CD4-positive, alpha-beta T cell treated with Interleukin-10 for 1 hour (primary cell): ENCODE measurements around the gene RAX2.
A peak's percentile ranks its signal among the peaks of the same experiment; 100 is the strongest.

Source experiments
- DNase-seq: peaks from one replicate; pipeline ENCODE4 v3.0.0-alpha.2; 2020

RAX2 gene

GRCh38 chr19:3800996-3801395, 29.0 kb upstream of the RAX2 start:
- DNase-seq = no peak

GRCh38 chr19:3798137-3798536, 26.1 kb upstream of the RAX2 start:
- peak; percentile 57 for DNase-seq

GRCh38 chr19:3796358-3796757, 24.3 kb upstream of the RAX2 start:
- no peak for DNase-seq

- DNase-seq = no peak
These were observed 21.8 kb upstream of the RAX2 start for GRCh38 chr19:3793799-3794198.

- no peak for DNase-seq
These were observed 20.1 kb upstream of the RAX2 start for GRCh38 chr19:3792114-3792513.

GRCh38 chr19:3790941-3791340, 18.9 kb upstream of the RAX2 start:
- no peak for DNase-seq

GRCh38 chr19:3790209-3790734, 18.2 kb upstream of the RAX2 start:
- DNase-seq = no peak

GRCh38 chr19:3788996-3789778, 17.2 kb upstream of the RAX2 start:
- DNase-seq = peak; percentile 60

GRCh38 chr19:3785938-3786824, 14.2 kb upstream of the RAX2 start, which contains the start of gene MATK:
MATK (minus strand) TSS chr19:3786381; CDS start chr19:3785135, 1,246 bp downstream.
- peak; percentile 39 for DNase-seq

- peak; percentile 33 for DNase-seq
These were observed 13.5 kb upstream of the RAX2 start for GRCh38 chr19:3785451-3785937.

- DNase-seq = no peak
These were observed 12.8 kb upstream of the RAX2 start for GRCh38 chr19:3784607-3785450.

- peak; percentile 60 for DNase-seq
These were observed 11.9 kb upstream of the RAX2 start for GRCh38 chr19:3783660-3784584.

GRCh38 chr19:3782903-3783302, 10.9 kb upstream of the RAX2 start:
- no peak for DNase-seq

- DNase-seq = no peak
These were observed 10.3 kb upstream of the RAX2 start for GRCh38 chr19:3782330-3782729.

- no peak for DNase-seq
These were observed 9.6 kb upstream of the RAX2 start for GRCh38 chr19:3781603-3782002.

GRCh38 chr19:3780786-3781304, 8.8 kb upstream of the RAX2 start:
- no peak for DNase-seq

- no peak for DNase-seq
These were observed 7.1 kb upstream of the RAX2 start for GRCh38 chr19:3778899-3779723.

GRCh38 chr19:3778104-3778867, 6.3 kb upstream of the RAX2 start:
- DNase-seq = no peak

- DNase-seq = no peak
These were observed 4.5 kb upstream of the RAX2 start for GRCh38 chr19:3776479-3777040.
